Measurements from ENCODE around the gene RCAN1. TPM values are rescaled to one million over a fixed set of nuclear protein-coding genes. Genes with fewer than 3 reads are reported as not detected.

RCAN1 gene
- total RNA-seq, 2 experiments from 2014 or later: 6.8 to 8.9 TPM

DNA sequence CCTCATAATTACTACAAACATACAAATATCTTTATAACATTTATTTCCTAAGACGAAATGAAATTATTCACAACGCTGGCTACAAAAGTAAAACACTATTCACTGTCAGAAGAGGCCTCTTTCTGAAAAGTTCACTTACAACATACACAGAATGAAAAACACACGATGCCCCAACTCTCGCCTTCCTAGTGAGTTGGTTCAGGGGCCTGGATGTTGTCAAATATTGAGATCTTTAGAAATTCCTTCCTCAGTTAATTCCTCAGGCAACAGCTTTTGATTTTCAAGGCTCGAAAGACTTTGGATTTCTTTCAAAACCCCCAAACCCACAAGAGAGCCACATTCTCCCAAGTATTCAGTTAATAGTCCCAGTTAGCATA, 88.7 kb downstream of the RCAN1 start:
- TF ChIP-seq EZH2phosphoT487 (IDR thresholded peaks at IDR 0.05; ENCODE audit: borderline replicate concordance, low read depth, low read length): no peak
- TF ChIP-seq, protein P1, sequence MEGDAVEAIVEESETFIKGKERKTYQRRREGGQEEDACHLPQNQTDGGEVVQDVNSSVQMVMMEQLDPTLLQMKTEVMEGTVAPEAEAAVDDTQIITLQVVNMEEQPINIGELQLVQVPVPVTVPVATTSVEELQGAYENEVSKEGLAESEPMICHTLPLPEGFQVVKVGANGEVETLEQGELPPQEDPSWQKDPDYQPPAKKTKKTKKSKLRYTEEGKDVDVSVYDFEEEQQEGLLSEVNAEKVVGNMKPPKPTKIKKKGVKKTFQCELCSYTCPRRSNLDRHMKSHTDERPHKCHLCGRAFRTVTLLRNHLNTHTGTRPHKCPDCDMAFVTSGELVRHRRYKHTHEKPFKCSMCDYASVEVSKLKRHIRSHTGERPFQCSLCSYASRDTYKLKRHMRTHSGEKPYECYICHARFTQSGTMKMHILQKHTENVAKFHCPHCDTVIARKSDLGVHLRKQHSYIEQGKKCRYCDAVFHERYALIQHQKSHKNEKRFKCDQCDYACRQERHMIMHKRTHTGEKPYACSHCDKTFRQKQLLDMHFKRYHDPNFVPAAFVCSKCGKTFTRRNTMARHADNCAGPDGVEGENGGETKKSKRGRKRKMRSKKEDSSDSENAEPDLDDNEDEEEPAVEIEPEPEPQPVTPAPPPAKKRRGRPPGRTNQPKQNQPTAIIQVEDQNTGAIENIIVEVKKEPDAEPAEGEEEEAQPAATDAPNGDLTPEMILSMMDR (conservative IDR thresholded peaks at IDR 0.05; ENCODE audit: low read length): no peak
- Histone ChIP-seq H3K9me2 (ENCODE audit: insufficient read depth, low read length) (no peaks in the 10 kb centered on the region), H3K27ac (ENCODE audit: low read depth, low read length, poor library complexity, severe bottlenecking) (no peak overlapping the region), H3K4me1 (ENCODE audit: insufficient read depth, low read length, poor library complexity, severe bottlenecking) (no peaks in the 10 kb centered on the region), H2AFZ (ENCODE audit: low read length) (no peak overlapping the region), H3K79me2 (ENCODE audit: insufficient read depth, low read depth, low read length) (no peaks in the 10 kb centered on the region), H3K4me2 (ENCODE audit: low read length) (peak overlapping the region; percentile 26; the same call in 1 of the 2 replicates), H3K4me3 (ENCODE audit: low read depth, low read length, poor library complexity, severe bottlenecking) (peak overlapping the region; percentile 12), H4K20me1 (ENCODE audit: insufficient read depth, low read length) (no peaks in the 10 kb centered on the region), H3K36me3 (ENCODE audit: insufficient read depth, low read length) (no peaks in the 10 kb centered on the region), H3K9me3 (ENCODE audit: low read length) (no peaks in the 10 kb centered on the region)
- no TSS peak for BruUV-seq (replicated peaks)
- ChIA-PET POLR2A (interaction anchor here (1.1 to 1.3 kb wide), 3 partner anchors 9 to 15 kb away, joined by 3 read pairs; no protein-coding TSS in a partner anchor), CTCF (ENCODE audit: unreplicated experiment) (interaction anchor here (0.7 to 1.1 kb wide), 2 partner anchors 57 to 83 kb away, joined by 3 read pairs; no protein-coding TSS in a partner anchor)
- DNase-seq (ENCODE audit: low spot score): no peak
- intact Hi-C loops (cut with micrococcal nuclease; ENCODE audit: unreplicated experiment): loop anchor here (5.0 kb wide), 1 partner anchor 56 kb away; no protein-coding TSS in a partner anchor

DNA sequence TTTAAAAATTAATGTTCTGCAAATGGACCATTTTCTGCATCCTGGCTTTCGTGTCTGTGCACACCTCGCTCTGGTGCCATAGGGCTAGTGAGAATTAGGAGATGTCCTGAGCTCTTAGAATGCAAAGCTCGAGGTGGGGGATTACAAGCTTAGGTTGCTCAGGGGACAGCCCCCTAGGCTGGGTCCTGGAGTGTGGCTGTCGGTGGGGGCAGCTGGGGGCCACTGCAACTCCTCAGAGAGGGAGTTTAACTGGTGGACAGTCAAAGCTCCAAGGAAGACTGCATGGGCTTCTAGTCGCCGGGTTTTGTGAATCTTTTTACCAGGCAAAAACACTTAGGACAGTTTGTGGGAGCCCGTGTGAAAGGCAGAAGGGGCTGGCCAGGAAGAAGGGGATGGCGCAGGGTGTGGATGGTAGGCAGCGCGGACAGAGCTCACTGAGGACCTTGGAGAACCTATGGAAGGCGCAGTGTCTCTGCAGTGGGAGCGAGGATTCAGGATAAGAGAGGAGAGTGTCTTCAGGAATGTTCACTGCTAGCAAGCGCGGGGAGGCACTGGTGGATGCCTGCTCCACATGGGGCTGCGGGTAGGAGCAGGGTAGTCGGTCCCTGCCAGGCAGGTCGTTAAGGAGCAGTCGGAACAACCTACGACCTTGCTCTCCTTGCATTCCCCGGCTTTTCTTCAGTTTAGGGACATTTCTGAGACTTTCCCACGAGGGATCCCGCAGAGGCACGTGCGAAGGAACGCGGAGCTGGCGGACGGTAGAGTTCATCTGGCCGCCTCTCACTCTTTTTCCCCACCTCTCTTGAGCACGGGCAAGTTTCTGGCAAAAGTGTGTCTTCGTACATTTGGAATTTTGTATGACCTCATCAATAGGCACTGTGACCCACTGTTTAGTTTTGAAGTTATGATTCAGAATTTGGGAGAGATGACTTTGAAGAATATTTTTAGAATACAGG, 90.0 kb downstream of the RCAN1 start:
- H3K4me1 ChIP-seq (ENCODE audit: insufficient read depth, low read length, poor library complexity, severe bottlenecking): no peaks in the 10 kb centered on the region
- no peaks in the 10 kb centered on the region for H3K36me3 ChIP-seq (ENCODE audit: insufficient read depth, low read length)
- no TSS peak for BruUV-seq (replicated peaks)
- H3K4me2 ChIP-seq (ENCODE audit: low read length): no peak overlapping the region
- H3K79me2 ChIP-seq (ENCODE audit: insufficient read depth, low read depth, low read length): no peaks in the 10 kb centered on the region
- H3K4me3 ChIP-seq (ENCODE audit: low read depth, low read length, poor library complexity, severe bottlenecking): no peak overlapping the region
- intact Hi-C loops (cut with micrococcal nuclease; ENCODE audit: unreplicated experiment): loop anchor here (5.0 kb wide), 1 partner anchor 57 kb away; no protein-coding TSS in a partner anchor
- POLR2A ChIA-PET: interaction anchor here (1.3 kb wide), 1 partner anchor 8 kb away, joined by 3 read pairs; no protein-coding TSS in a partner anchor
- H3K27ac ChIP-seq (ENCODE audit: low read depth, low read length, poor library complexity, severe bottlenecking): no peak overlapping the region
- no peak for DNase-seq (ENCODE audit: low spot score)
- CTCF ChIA-PET (ENCODE audit: unreplicated experiment): no interaction called here
- no peaks in the 10 kb centered on the region for H3K9me3 ChIP-seq (ENCODE audit: low read length)
- no peaks in the 10 kb centered on the region for H4K20me1 ChIP-seq (ENCODE audit: insufficient read depth, low read length)
- no peak overlapping the region for H2AFZ ChIP-seq (ENCODE audit: low read length)
- TF ChIP-seq EZH2phosphoT487 (IDR thresholded peaks at IDR 0.05; ENCODE audit: borderline replicate concordance, low read depth, low read length): no peak
- TF ChIP-seq, protein P1 (conservative IDR thresholded peaks at IDR 0.05; ENCODE audit: low read length): no peak
- no peaks in the 10 kb centered on the region for H3K9me2 ChIP-seq (ENCODE audit: insufficient read depth, low read length)

All from OCI-LY7 (cell line).